C4-2B (cell line): ENCODE data around the gene PHLPP2.

Source experiments
- ZFX ChIP-seq: fragments of 450-650 bp; IDR thresholded peaks from 2 replicates; pipeline ENCODE4 v1.6.1; 2017
- TF ChIP-seq, protein P1 (sequence below): fragments of 450-650 bp; conservative IDR thresholded peaks from 2 replicates; pipeline ENCODE4 v1.5.1; 2017; ENCODE audit warnings: mild to moderate bottlenecking

GRCh38 chr16:71709229-71709781 lies 15.2 kb downstream of the PHLPP2 start:
- TF ChIP-seq, protein P1, sequence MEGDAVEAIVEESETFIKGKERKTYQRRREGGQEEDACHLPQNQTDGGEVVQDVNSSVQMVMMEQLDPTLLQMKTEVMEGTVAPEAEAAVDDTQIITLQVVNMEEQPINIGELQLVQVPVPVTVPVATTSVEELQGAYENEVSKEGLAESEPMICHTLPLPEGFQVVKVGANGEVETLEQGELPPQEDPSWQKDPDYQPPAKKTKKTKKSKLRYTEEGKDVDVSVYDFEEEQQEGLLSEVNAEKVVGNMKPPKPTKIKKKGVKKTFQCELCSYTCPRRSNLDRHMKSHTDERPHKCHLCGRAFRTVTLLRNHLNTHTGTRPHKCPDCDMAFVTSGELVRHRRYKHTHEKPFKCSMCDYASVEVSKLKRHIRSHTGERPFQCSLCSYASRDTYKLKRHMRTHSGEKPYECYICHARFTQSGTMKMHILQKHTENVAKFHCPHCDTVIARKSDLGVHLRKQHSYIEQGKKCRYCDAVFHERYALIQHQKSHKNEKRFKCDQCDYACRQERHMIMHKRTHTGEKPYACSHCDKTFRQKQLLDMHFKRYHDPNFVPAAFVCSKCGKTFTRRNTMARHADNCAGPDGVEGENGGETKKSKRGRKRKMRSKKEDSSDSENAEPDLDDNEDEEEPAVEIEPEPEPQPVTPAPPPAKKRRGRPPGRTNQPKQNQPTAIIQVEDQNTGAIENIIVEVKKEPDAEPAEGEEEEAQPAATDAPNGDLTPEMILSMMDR: no peak
- TF ChIP-seq ZFX: no peak
